Endothelial cell of umbilical vein (primary cell): ENCODE results near the gene MRTFA. TPM values are rescaled to one million over a fixed set of nuclear protein-coding genes. Genes with fewer than 3 reads are reported as not detected.

ENCODE experiments used
- BruUV-seq: library from RNA; stranded (reverse); fragments of 400-500 nt; replicated peaks from 2 replicates; lab custom pipeline; 2021; lab: Mats Ljungman, UMichigan
- CTCF ChIA-PET: fragments of 300-600, 350-600 bp; sonication (Branson Sonifier 250); formaldehyde crosslinking; loops from one replicate; lab custom pipeline; 2021; ENCODE audit warnings: antibody characterized with exemption, inconsistent platforms; lab: Charles Lee
- POLR2A ChIA-PET: fragments of 300-600, 350-600 bp; sonication (Branson Sonifier 250); formaldehyde crosslinking; loops from one replicate; lab custom pipeline; 2021; ENCODE audit warnings: antibody characterized with exemption, inconsistent platforms; lab: Charles Lee
- DNase-seq: peaks from one replicate; pipeline ENCODE4 v3.0.0-alpha.2; 2011; ENCODE audit warnings: low read depth, low spot score
- FAIRE-seq: peaks from 2 replicates; lab custom pipeline; 2011; peaks lifted over from hg19 to GRCh38; lab: Jason Lieb, UNC
- H2AFZ ChIP-seq: 2 replicates; pipeline ENCODE4 v1.6.0; 2012; ENCODE audit warnings: low read depth, low read length, control low read depth, inconsistent platforms
- H3K27ac ChIP-seq: 2 replicates; pipeline ENCODE4 v1.5.1; 2011; ENCODE audit warnings: low read depth, mild to moderate bottlenecking, control low read depth, low read length, moderate library complexity; ENCODE audit not compliant: insufficient read depth
- H3K27me3 ChIP-seq, 2 experiments: 2 replicates each; pipeline versions ENCODE4 v1.6.0 to v1.6.1; 2011; ENCODE audit warnings: low read length in 2 of 2, mixed read lengths in 1 of 2; ENCODE audit not compliant: control insufficient read depth in 2 of 2, insufficient read depth in 2 of 2
- H3K36me3 ChIP-seq, 2 experiments: 2 replicates in 1 of 2; 3 replicates in 1 of 2; pipeline ENCODE4 v1.5.1; 2011; ENCODE audit warnings: low read length in 2 of 2, mild to moderate bottlenecking in 1 of 2, moderate library complexity in 1 of 2; ENCODE audit not compliant: control insufficient read depth in 2 of 2, insufficient read depth in 2 of 2; ENCODE audit errors: extremely low read depth in 1 of 2
- H3K4me1 ChIP-seq: 3 replicates; pipeline ENCODE4 v1.5.1; 2011; ENCODE audit warnings: mild to moderate bottlenecking, low read length; ENCODE audit not compliant: control insufficient read depth, insufficient read depth; ENCODE audit errors: extremely low read depth
- H3K4me2 ChIP-seq: 2 replicates; pipeline ENCODE4 v1.6.1; 2011; ENCODE audit warnings: low read length, control low read depth, mixed read lengths; ENCODE audit not compliant: insufficient read depth
- H3K4me3 ChIP-seq, 3 experiments: fragments of 200-600 bp in 1 of 3; sonication (generic), shearing (Covaris generic) in 1 of 3; replicated peaks in 1 of 3; 2 replicates each; pipeline ENCODE4 v1.5.1; 2011 to 2016; ENCODE audit warnings: control low read depth in 3 of 3, low read length in 3 of 3, mild to moderate bottlenecking in 2 of 3, inconsistent platforms in 1 of 3, low read depth in 1 of 3, moderate library complexity in 1 of 3; ENCODE audit not compliant: insufficient read depth in 1 of 3
- H3K79me2 ChIP-seq: 2 replicates; pipeline ENCODE4 v1.6.0; 2012; ENCODE audit warnings: low read length, inconsistent platforms; ENCODE audit not compliant: control insufficient read depth, insufficient read depth
- H3K9ac ChIP-seq: replicated peaks from 2 replicates; pipeline ENCODE3; 2011; ENCODE audit warnings: low read length, control low read depth; ENCODE audit not compliant: insufficient read depth; ENCODE audit errors: extremely low read depth
- H3K9me1 ChIP-seq: replicated peaks from 3 replicates; pipeline ENCODE4 v1.6.0; 2011; ENCODE audit warnings: mild to moderate bottlenecking, low read length; ENCODE audit not compliant: control insufficient read depth, insufficient read depth; ENCODE audit errors: extremely low read depth
- H3K9me3 ChIP-seq: replicated peaks from 2 replicates; pipeline ENCODE4 v1.5.1; 2012; ENCODE audit warnings: low read length, inconsistent platforms; ENCODE audit not compliant: control insufficient read depth, insufficient read depth
- H4K20me1 ChIP-seq: replicated peaks from 2 replicates; pipeline ENCODE3; 2011; ENCODE audit warnings: mild to moderate bottlenecking, low read length; ENCODE audit not compliant: control insufficient read depth, insufficient read depth; ENCODE audit errors: extremely low read depth
- FOS ChIP-seq: IDR thresholded peaks from 2 replicates; pipeline ENCODE4 v1.6.1; 2011; ENCODE audit warnings: mild to moderate bottlenecking, low read length, moderate library complexity, borderline replicate concordance; ENCODE audit not compliant: insufficient read depth
- GATA2 ChIP-seq: IDR thresholded peaks from 2 replicates; pipeline ENCODE4 v1.7.0; 2011; ENCODE audit warnings: low read depth, mild to moderate bottlenecking, moderate library complexity, mixed read lengths, low read length; ENCODE audit not compliant: insufficient read length, insufficient read depth
- JUN ChIP-seq: IDR thresholded peaks from 2 replicates; pipeline ENCODE4 v1.6.1; 2011; ENCODE audit warnings: borderline replicate concordance, low read depth; ENCODE audit not compliant: insufficient read length, insufficient read depth
- MYC ChIP-seq: IDR thresholded peaks from one replicate; pipeline ENCODE4 v1.6.1; 2011; ENCODE audit warnings: mild to moderate bottlenecking, low read depth, low read length
- POLR2A ChIP-seq: IDR thresholded peaks from 2 replicates; pipeline ENCODE4 v1.6.1; 2012; ENCODE audit warnings: low read depth, mild to moderate bottlenecking, control low read depth, low read length
- POLR2AphosphoS5 ChIP-seq: IDR thresholded peaks from 2 replicates; pipeline ENCODE4 v1.6.1; 2012; ENCODE audit warnings: low read depth, mild to moderate bottlenecking, control low read depth, low read length, moderate library complexity; ENCODE audit not compliant: insufficient read depth
- dilution Hi-C: fragments of 300-500 bp; cut with MboI; formaldehyde crosslinking; loops from one replicate; pipeline ENCODE4 v1.15.0; 2019; ENCODE audit warnings: low sequenced_read_pairs; ENCODE audit not compliant: extremely low pct_ligation_motif_present
- intact Hi-C: fragments of 100-400 bp; cut with micrococcal nuclease; formaldehyde crosslinking; loops from one replicate; pipeline ENCODE4 v1.10.0; 2022
- polyA plus RNA-seq, 4 experiments: library from polyadenylated mRNA; depleted of rRNA in 3 of 4; stranded (reverse) in 3 of 4; unstranded in 1 of 4; fragments of >200 nt; gene quantifications; 2 replicates each; pipeline versions ENCODE4 v1.2.1 to v1.2.3, GENCODE V29; 2011 to 2012; ENCODE audit warnings: missing spikeins in 1 of 4
- total RNA-seq: library from RNA; stranded (reverse); gene quantifications from 2 replicates; pipeline ENCODE4 v1.2.3, GENCODE V29; 2021
- TF ChIP-seq, protein P1 (sequence below), 2 donors: IDR thresholded peaks; 1 replicate in 1 of 2; 2 replicates in 1 of 2; pipeline ENCODE4 v1.5.1; 2011; ENCODE audit warnings: low read length in 2 of 2, mild to moderate bottlenecking in 2 of 2, moderate library complexity in 2 of 2, control low read depth in 1 of 2, inconsistent platforms in 1 of 2, low read depth in 1 of 2; ENCODE audit not compliant: insufficient read depth in 1 of 2; ENCODE audit errors: extremely low read depth in 1 of 2
- TF ChIP-seq, protein P2 (sequence below): IDR thresholded peaks from 2 replicates; pipeline ENCODE4 v1.6.1; 2011; ENCODE audit not compliant: insufficient read depth, insufficient read length

The MRTFA gene
- total and polyA plus RNA-seq, 2 donors (not counting 3 experiments of a cell fraction or from before 2014, with no cell fraction given), result 13.6 to 44.1 TPM

DNA sequence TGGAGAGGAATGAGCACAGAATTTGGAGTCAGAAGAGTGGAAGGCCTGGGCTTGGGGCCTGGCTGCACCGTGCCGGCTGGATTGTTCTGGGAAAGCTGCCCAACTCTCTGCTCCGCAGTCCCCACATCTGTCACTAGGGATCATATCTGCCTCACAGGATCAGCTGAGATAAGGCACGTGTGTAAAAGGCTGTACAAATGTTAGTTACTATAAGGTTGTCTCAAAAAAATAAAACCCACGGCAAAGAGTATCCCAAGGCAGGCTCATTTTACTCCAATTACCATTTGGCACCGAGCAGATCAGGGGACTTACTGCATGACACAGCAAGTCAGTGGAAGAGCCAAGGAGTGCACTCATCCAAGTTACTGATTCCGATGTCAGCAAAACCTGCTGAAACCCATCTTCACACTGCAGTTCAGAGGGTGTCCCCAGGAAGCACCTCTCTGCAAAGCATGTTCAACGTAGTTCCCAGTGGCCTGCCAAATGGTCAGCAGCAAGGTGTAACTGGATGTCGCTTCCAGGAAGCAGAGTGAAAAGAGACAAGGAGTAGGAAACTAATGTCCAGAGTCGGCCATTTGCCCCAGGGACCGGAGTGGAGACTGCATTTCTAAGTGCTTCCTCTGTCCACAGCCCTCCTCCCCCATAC, 18.1 kb upstream of the MRTFA start:
- FAIRE-seq (peak; percentile 58), DNase-seq (peak; percentile 60)
- Histone ChIP-seq H3K9me1 (no peaks in the 10 kb centered on the region), H3K4me3 (no peak overlapping the region), H3K9me3 (no peaks in the 10 kb centered on the region), H3K4me1 (peaks cover 14% of the 10 kb centered on the region), H3K36me3 (no peaks in the 10 kb centered on the region), H3K79me2 (no peaks in the 10 kb centered on the region), H3K4me2 (no peak overlapping the region), H3K27ac (no peak overlapping the region), H3K27me3 (no peaks in the 10 kb centered on the region), H3K9ac (no peak overlapping the region), H2AFZ (peak overlapping the region; percentile 32), H4K20me1 (no peaks in the 10 kb centered on the region)
- no TSS peak for BruUV-seq
- intact Hi-C loops, result loop anchor here (1.0 kb wide), 1 partner anchor 19 kb away; no protein-coding TSS in a partner anchor
- TF ChIP-seq MYC (no peak), POLR2A (no peak), JUN (no peak), POLR2AphosphoS5 (no peak), FOS (no peak), GATA2 (no peak)
- TF ChIP-seq, protein P1, sequence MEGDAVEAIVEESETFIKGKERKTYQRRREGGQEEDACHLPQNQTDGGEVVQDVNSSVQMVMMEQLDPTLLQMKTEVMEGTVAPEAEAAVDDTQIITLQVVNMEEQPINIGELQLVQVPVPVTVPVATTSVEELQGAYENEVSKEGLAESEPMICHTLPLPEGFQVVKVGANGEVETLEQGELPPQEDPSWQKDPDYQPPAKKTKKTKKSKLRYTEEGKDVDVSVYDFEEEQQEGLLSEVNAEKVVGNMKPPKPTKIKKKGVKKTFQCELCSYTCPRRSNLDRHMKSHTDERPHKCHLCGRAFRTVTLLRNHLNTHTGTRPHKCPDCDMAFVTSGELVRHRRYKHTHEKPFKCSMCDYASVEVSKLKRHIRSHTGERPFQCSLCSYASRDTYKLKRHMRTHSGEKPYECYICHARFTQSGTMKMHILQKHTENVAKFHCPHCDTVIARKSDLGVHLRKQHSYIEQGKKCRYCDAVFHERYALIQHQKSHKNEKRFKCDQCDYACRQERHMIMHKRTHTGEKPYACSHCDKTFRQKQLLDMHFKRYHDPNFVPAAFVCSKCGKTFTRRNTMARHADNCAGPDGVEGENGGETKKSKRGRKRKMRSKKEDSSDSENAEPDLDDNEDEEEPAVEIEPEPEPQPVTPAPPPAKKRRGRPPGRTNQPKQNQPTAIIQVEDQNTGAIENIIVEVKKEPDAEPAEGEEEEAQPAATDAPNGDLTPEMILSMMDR (IDR thresholded peaks at IDR 0.05; ENCODE audit: extremely low read depth in 1 of 2, insufficient read depth in 1 of 2, low read depth in 1 of 2, low read length in 2 of 2), result peak in 1 of 2 donors; percentile 16
- TF ChIP-seq, protein P2, sequence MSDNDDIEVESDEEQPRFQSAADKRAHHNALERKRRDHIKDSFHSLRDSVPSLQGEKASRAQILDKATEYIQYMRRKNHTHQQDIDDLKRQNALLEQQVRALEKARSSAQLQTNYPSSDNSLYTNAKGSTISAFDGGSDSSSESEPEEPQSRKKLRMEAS, result no peak
- POLR2A ChIA-PET, result interaction anchor here (0.6 kb wide), 1 partner anchor 274 kb away, joined by 3 read pairs; no protein-coding TSS in a partner anchor
- dilution Hi-C loops, result no loop called here
- CTCF ChIA-PET, result interaction anchor here (0.8 to 5.1 kb wide), 7 partner anchors 18 to 245 kb away, joined by 3 to 26 read pairs (median 3); partner anchors contain the start of gene MRTFA
